NCI-H2171 treated with DMSO at 0.1 percent for 48 hours (cell line): ENCODE measurements around the gene CNDP2.

Source experiments
- DNase-seq: peaks from one replicate; lab custom pipeline; 2025; lab: John Stamatoyannopoulos, UW

The CNDP2 gene

GRCh38 chr18:74473976-74474640 lies 22.1 kb upstream of the CNDP2 start:
- DNase-seq, result no peak

- no peak for DNase-seq
Measured at GRCh38 chr18:74476140-74476539, 20.0 kb upstream of the CNDP2 start.

GRCh38 chr18:74477771-74478170 lies 18.4 kb upstream of the CNDP2 start:
- DNase-seq, result no peak

GRCh38 chr18:74478316-74478715 lies 17.8 kb upstream of the CNDP2 start:
- no peak for DNase-seq

GRCh38 chr18:74478880-74479279 lies 17.3 kb upstream of the CNDP2 start:
- no peak for DNase-seq

- no peak for DNase-seq
Measured at GRCh38 chr18:74479486-74480148, 16.5 kb upstream of the CNDP2 start.

GRCh38 chr18:74480149-74480651 lies 16.0 kb upstream of the CNDP2 start:
- no peak for DNase-seq

- DNase-seq, result no peak
Measured at GRCh38 chr18:74482697-74483096, 13.5 kb upstream of the CNDP2 start.

- DNase-seq, result no peak
Measured at GRCh38 chr18:74486119-74486849, 9.9 kb upstream of the CNDP2 start.

GRCh38 chr18:74488354-74488753 lies 7.8 kb upstream of the CNDP2 start:
- no peak for DNase-seq

GRCh38 chr18:74488864-74489263 lies 7.3 kb upstream of the CNDP2 start:
- no peak for DNase-seq

- DNase-seq, result no peak
Measured at GRCh38 chr18:74489676-74490075, 6.5 kb upstream of the CNDP2 start.

- no peak for DNase-seq
Measured at GRCh38 chr18:74492259-74492658, 3.9 kb upstream of the CNDP2 start.

GRCh38 chr18:74493689-74494088 lies 2.5 kb upstream of the CNDP2 start:
- DNase-seq, result peak; percentile 10

- DNase-seq, result no peak
Measured at GRCh38 chr18:74494514-74494913, 1.6 kb upstream of the CNDP2 start.

GRCh38 chr18:74496508-74497323 lies 553 bp downstream of the CNDP2 start:
- peak; percentile 1 for DNase-seq

- no peak for DNase-seq
Measured at GRCh38 chr18:74497324-74497676, 1.1 kb downstream of the CNDP2 start.

- DNase-seq, result no peak
Measured at GRCh38 chr18:74497778-74498177, 1.6 kb downstream of the CNDP2 start.

GRCh38 chr18:74498712-74499627 lies 2.8 kb downstream of the CNDP2 start:
- no peak for DNase-seq

- DNase-seq, result no peak
Measured at GRCh38 chr18:74499633-74500032, 3.5 kb downstream of the CNDP2 start.

GRCh38 chr18:74500372-74500771 lies 4.2 kb downstream of the CNDP2 start:
- no peak for DNase-seq
